Activated B cell treated with CpG ODN at 0.5 μM for 24 hours (primary cell): ENCODE measurements around the gene NOG. TPM values are rescaled to one million over a fixed set of nuclear protein-coding genes. Genes with fewer than 3 reads are reported as not detected.

ENCODE experiments used
- ATAC-seq: fragments of 200-7000 bp; cut with Tn5 transposase; one replicate; pipeline ENCODE4 v1.10.0; 2021; ENCODE audit warnings: low read depth, mild to moderate bottlenecking, moderate library complexity
- CTCF ChIA-PET: fragments of 350-600 bp; sonication (Branson Sonifier 250); formaldehyde crosslinking; loops from one replicate; lab custom pipeline; 2021; ENCODE audit warnings: antibody characterized with exemption; lab: Charles Lee
- POLR2A ChIA-PET: fragments of 350-600 bp; sonication (Branson Sonifier 250); formaldehyde crosslinking; loops from one replicate; lab custom pipeline; 2021; ENCODE audit warnings: antibody characterized with exemption; lab: Charles Lee
- DNase-seq: peaks from one replicate; pipeline ENCODE4 v3.0.0; 2022
- H3K27ac Mint-ChIP-seq: one replicate; pipeline ENCODE4 v1.8.0; 2020; ENCODE audit warnings: mixed read lengths
- H3K27me3 Mint-ChIP-seq: one replicate; pipeline ENCODE4 v1.8.0; 2021; ENCODE audit warnings: mixed read lengths
- H3K36me3 Mint-ChIP-seq: one replicate; pipeline ENCODE4 v1.8.0; 2021; ENCODE audit warnings: low read depth, mixed read lengths
- H3K4me1 Mint-ChIP-seq: one replicate; pipeline ENCODE4 v1.8.0; 2021; ENCODE audit warnings: mixed read lengths
- H3K4me3 Mint-ChIP-seq: one replicate; pipeline ENCODE4 v1.8.0; 2020; ENCODE audit warnings: mild to moderate bottlenecking, mixed read lengths
- H3K9me3 Mint-ChIP-seq: one replicate; pipeline ENCODE4 v1.8.0; 2020; ENCODE audit warnings: mixed read lengths
- intact Hi-C: fragments of 100-400 bp; cut with micrococcal nuclease; formaldehyde crosslinking; loops from one replicate; pipeline ENCODE4 v1.15.1; 2024
- total RNA-seq: library from RNA; stranded (reverse); gene quantifications from 2 replicates; pipeline ENCODE4 v1.2.3, GENCODE V29; 2022
- TF ChIP-seq, protein P1 (sequence below): fragments of 200-600 bp; IDR thresholded peaks from one replicate; pipeline ENCODE4 v1.8.0; 2022; ENCODE audit warnings: antibody characterized with exemption, mild to moderate bottlenecking

The NOG gene
- total RNA-seq, 1 donor from 2014 or later, result not detected

DNA sequence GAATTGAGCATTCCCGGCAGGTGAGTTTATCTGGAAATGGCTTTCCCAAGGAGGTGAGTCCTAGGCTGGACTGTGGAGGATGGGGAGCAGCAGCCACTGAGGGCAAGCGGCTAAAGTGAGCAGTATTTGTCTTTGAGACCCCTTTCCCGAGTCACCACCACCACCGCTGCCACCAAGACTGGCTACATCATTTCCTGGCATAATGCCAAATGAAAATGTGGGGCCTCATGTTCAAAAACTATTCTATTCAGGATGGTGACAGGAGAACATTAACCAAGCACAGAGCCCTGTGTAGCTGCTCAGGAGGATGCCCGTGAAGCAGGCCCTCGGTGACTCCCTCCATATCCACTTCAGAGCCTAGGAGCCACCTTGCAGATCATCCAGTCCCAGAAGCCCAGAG is 46.0 kb downstream of the NOG start:
- POLR2A ChIA-PET, result no interaction called here
- intact Hi-C loops, result no loop called here

DNA sequence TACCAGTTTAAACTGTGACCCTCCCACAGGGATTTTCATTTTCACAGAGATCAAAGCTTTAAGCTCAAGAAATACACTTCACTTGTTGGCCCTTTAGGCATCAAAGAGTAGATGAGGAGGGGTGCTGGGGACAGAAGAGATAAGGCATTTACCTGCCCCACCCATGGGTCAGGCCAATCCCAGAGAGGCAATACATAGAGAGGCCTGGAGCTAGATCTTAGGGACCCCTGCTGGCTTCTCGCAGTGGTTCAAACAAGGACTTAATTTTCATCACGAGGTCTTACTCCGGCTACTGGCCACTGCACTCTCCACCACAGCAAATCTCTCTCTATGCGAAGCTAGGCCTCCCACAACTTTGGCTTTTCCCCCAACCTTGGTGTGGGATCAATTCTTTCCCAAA is 46.6 kb downstream of the NOG start:
- no peak overlapping the region for H3K4me3 Mint-ChIP-seq
- H3K27ac Mint-ChIP-seq, result no peak overlapping the region
- peaks cover 5% of the 10 kb centered on the region for H3K27me3 Mint-ChIP-seq
- intact Hi-C loops, result no loop called here
- ATAC-seq (no peak), DNase-seq (no peak)
- CTCF ChIA-PET, result no interaction called here
- POLR2A ChIA-PET, result no interaction called here
- no peaks in the 10 kb centered on the region for H3K4me1 Mint-ChIP-seq
- TF ChIP-seq, protein P1, sequence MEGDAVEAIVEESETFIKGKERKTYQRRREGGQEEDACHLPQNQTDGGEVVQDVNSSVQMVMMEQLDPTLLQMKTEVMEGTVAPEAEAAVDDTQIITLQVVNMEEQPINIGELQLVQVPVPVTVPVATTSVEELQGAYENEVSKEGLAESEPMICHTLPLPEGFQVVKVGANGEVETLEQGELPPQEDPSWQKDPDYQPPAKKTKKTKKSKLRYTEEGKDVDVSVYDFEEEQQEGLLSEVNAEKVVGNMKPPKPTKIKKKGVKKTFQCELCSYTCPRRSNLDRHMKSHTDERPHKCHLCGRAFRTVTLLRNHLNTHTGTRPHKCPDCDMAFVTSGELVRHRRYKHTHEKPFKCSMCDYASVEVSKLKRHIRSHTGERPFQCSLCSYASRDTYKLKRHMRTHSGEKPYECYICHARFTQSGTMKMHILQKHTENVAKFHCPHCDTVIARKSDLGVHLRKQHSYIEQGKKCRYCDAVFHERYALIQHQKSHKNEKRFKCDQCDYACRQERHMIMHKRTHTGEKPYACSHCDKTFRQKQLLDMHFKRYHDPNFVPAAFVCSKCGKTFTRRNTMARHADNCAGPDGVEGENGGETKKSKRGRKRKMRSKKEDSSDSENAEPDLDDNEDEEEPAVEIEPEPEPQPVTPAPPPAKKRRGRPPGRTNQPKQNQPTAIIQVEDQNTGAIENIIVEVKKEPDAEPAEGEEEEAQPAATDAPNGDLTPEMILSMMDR, result no peak
- H3K9me3 Mint-ChIP-seq, result no peaks in the 10 kb centered on the region
- H3K36me3 Mint-ChIP-seq, result no peaks in the 10 kb centered on the region

More for the DNA sequence above, 46.0 kb downstream of the NOG start:
- TF ChIP-seq, protein P1, result no peak
- no peaks in the 10 kb centered on the region for H3K9me3 Mint-ChIP-seq
- no peak overlapping the region for H3K4me3 Mint-ChIP-seq
- H3K27ac Mint-ChIP-seq, result no peak overlapping the region
- ATAC-seq, result no peak
- no peaks in the 10 kb centered on the region for H3K4me1 Mint-ChIP-seq
- H3K36me3 Mint-ChIP-seq, result no peaks in the 10 kb centered on the region
- CTCF ChIA-PET, result no interaction called here
- peaks cover 5% of the 10 kb centered on the region for H3K27me3 Mint-ChIP-seq
- DNase-seq, result no peak

DNA sequence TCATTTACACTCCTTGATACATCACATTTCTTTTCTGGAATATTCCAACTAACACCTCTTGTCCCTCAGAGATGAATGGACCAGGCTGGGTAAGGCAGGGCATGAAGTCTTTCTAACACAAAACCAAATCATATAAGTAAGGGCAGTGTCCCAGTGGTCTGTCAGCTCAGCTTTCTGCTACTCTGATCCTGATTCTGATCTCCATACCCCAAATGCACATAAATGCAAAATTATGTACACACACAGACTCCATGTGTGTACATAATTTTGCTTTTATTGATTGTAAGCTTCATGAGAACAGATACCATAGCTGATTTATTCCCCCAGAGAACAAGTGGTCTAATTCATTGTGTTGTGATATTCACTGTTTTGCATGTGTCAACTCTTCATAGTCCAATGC is 47.9 kb downstream of the NOG start:
- no peak for DNase-seq
- Mint-ChIP-seq H3K4me3 (no peak overlapping the region), H3K36me3 (no peaks in the 10 kb centered on the region), H3K27ac (no peak overlapping the region), H3K27me3 (peaks cover 8% of the 10 kb centered on the region), H3K4me1 (no peaks in the 10 kb centered on the region), H3K9me3 (no peaks in the 10 kb centered on the region)
- TF ChIP-seq, protein P1, result no peak
- ATAC-seq, result no peak
- ChIA-PET POLR2A (no interaction called here), CTCF (no interaction called here)
- intact Hi-C loops, result no loop called here

DNA sequence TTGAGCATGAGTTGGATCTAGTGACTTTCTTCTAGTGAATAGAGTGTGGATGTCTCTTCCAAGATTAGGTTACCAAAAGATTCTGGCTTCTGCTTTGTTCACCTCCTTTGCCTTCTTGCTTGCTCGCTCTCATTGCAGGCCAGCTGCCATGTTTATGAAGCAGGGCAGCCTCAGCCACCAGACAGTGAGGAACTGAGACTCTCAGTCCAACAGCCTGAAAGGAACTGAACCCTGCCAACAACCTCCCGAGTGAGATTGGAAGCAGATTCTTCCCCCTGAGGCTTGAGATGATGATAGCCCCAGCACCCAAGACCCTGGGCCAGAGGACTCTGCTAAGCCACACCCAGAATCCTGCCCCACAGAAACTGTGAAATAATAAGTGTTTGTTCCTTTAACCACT is 48.4 kb downstream of the NOG start:
- ChIA-PET POLR2A (no interaction called here), CTCF (no interaction called here)
- no peak for ATAC-seq

DNA sequence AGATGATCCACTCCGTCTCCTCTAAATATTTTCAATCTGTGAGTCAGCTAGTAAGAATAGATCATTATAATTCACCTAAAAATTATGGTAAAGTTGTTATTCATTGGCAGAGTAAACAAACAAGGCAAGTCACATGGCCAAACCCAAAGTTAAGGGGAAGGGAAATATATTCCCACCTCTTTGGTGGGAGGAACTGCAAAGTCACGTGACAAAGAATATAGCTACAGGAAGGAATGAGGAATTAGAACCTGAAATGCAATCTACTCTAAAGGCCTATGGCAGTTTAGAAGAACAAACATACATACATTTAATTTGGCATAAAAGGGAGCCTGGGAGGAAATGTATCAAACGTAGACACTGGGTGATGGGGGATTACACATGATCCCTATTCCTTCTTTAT is 48.9 kb downstream of the NOG start:
- DNase-seq, result no peak
- Mint-ChIP-seq H3K27me3 (peaks cover 9% of the 10 kb centered on the region), H3K27ac (no peak overlapping the region), H3K4me1 (no peaks in the 10 kb centered on the region), H3K4me3 (no peak overlapping the region), H3K36me3 (no peaks in the 10 kb centered on the region), H3K9me3 (no peaks in the 10 kb centered on the region)
- POLR2A ChIA-PET, result no interaction called here
- TF ChIP-seq, protein P1, result no peak
- intact Hi-C loops, result no loop called here
- no peak for ATAC-seq
- CTCF ChIA-PET, result no interaction called here

More for the DNA sequence above, 48.4 kb downstream of the NOG start:
- Mint-ChIP-seq H3K36me3 (no peaks in the 10 kb centered on the region), H3K9me3 (no peaks in the 10 kb centered on the region), H3K4me3 (no peak overlapping the region), H3K27me3 (peaks cover 9% of the 10 kb centered on the region), H3K4me1 (no peaks in the 10 kb centered on the region), H3K27ac (no peak overlapping the region)
- TF ChIP-seq, protein P1, result no peak
- DNase-seq, result no peak
- intact Hi-C loops, result no loop called here

Other genes with a start within 250 kb of the NOG start
- gene C17orf67, start 240.2 kb downstream of the NOG start, total RNA-seq, result 3.3 and 4.0 TPM in 2 replicates
- 15.4 and 20.3 TPM in 2 replicates for gene DGKE, start 240.5 kb downstream of the NOG start, total RNA-seq